HG02870 (cell line): ENCODE measurements around the gene CDK13.
"Not testable (repeated sequence)": the region's sequence is repeated elsewhere in the genome, so short reads cannot be mapped to it uniquely, and the experiment has no call there.

Experiments used
- ATAC-seq: cut with Tn5 transposase; IDR thresholded peaks from one replicate; pipeline ENCODE4 v1.9.1; 2021; ENCODE audit warnings: mild to moderate bottlenecking, moderate library complexity; ENCODE audit not compliant: unreplicated experiment

CDK13 gene

DNA sequence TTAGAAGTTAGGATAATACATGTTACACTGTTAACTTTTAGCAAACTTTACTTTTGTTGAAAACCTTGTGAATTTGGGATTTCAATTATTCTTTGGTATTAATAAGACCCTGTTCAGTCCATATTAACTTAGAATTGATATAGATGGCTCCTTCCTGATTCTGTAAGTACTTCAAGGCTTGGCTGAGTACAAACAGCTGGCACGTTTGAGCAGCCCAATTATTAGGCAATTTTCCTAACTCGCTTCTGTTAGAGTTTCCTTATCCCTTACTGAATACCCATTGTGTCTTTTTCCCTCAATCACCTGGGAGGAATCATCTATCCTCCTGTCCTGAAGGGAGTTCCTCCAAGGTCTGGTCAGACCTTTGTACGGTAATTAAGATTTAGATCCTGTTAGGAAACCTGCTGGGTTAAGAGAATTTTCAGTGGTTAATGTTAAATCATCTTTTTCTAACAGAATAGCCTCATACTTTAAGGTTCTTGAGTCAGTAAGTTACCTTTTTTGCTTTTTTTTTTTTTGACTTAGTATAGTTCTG, 195.6 kb downstream of the CDK13 start:
- not testable (repeated sequence) for ATAC-seq

DNA sequence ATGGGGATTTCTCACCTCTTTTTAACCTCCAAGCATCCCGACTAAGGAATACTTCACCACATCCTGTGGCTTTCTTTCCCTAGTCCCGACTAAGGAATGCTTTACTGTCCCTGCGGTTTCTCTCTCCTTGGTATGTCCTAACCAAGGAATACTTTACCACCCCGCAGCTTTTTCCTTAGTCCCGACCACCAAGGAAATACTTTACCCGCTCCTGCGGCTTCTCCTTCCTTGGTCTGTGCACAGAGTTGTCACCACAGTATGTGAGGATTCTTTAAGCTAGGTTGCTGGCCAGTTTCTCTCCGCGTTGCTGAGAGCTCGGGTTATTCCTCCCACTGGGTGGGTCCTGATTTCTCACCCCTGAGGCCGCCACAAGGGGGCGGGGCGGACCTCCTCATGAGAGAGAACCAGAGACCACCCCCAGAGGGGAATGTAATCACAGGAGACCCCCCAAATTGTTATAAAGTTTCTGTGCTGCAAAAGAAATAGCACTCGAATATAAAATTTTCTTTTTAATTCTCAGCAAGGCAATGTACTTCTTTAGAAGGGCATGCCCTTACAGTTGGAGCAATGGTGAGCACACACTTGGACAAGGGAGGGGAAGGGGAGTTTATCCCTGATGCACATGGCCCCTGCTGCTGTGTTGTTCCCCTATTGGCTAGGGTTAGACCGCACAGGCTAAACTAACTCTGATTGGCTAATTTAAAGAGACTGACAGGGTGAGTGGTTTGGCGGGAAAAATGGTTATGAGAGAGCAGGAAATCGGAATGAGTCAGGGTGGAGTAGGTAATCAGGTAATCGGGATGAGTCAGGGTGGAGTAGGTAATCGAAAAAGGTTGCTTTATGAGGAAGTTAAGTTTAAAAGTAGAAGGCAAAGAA, 197.6 kb downstream of the CDK13 start:
- ATAC-seq = no peak

DNA sequence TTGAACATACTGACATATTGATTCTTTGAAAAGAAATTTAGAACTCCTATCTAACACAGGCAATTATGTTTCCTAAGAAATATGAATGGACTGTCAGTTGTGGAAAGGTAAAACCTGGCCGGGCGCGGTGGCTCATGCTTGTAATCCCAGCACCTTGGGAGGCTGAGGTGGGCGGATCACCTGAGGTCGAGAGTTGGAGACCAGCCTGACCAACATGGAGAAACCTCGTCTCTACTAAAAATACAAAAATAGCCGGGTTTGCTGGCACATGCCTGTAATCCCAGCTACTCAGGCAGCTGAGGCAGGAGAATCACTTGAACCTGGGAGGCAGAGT, 198.2 kb downstream of the CDK13 start:
- ATAC-seq = not testable (repeated sequence)

DNA sequence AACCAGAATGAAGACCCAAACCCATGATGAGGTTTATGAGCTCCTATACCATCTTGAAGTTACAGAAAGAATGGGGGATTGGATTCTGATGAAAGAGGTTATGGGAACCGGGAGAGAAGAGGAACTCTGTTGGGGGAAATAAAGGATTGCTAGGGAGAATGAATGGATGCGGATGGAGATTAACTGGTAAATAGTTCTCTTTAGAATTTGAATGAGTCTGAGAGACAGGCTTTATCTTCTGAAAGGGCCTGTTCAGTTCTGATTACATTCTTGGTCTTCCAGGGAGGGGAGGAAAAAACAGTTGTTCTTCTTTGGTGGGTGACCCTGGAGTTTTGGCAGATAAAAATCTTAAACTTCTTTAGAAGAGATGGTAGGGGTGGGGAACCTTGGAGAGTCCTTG, 198.6 kb downstream of the CDK13 start:
- no peak for ATAC-seq
